ENCODE results near the gene SLC41A3. TPM values are rescaled to one million over a fixed set of nuclear protein-coding genes. Genes with fewer than 3 reads are reported as not detected.

SLC41A3 gene
- total and polyA plus RNA-seq, 7 donors, result 5.1 to 59.5 (median 28.9) TPM

DNA sequence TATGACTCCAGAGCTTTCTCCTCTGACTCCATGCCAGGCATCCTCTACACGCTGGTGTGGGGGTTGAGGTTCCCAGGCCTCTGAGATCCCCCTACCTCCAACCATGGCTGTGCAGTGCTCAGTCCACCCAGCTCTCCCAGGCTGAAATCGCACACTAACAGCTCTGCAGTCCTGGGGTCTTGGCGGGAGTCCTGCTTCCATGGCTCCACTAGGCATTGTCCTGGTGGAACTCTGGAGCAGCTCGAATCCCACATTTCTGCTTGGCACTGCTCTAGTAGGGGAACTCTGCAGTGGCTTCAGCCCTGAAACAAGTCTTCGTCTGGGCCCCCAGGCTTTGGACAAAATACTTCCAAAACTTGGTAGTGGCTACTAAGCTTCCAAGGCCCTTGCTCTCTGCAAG lies 64.2 kb downstream of the SLC41A3 start:
- Histone ChIP-seq H3K36me3 (peaks cover 0 to 32% (median 0%) of the 10 kb centered on the region in 4 donors), H3K4me1 (peaks cover 0 to 19% (median 1%) of the 10 kb centered on the region in 4 donors), H3K4me3 (no peak overlapping the region), H3K27ac (no peak overlapping the region), H3K9me3 (no peaks in the 10 kb centered on the region), H3K27me3 (no peaks in the 10 kb centered on the region)
- intact Hi-C loops (cut with DNase I), result no loop called here
- peak; percentile 19 for DNase-seq
- no peak for TF ChIP-seq EP300 (IDR thresholded peaks at IDR 0.05)
- TF ChIP-seq POLR2AphosphoS5 (IDR thresholded peaks at IDR 0.05), result no peak
- TF ChIP-seq, protein P1, sequence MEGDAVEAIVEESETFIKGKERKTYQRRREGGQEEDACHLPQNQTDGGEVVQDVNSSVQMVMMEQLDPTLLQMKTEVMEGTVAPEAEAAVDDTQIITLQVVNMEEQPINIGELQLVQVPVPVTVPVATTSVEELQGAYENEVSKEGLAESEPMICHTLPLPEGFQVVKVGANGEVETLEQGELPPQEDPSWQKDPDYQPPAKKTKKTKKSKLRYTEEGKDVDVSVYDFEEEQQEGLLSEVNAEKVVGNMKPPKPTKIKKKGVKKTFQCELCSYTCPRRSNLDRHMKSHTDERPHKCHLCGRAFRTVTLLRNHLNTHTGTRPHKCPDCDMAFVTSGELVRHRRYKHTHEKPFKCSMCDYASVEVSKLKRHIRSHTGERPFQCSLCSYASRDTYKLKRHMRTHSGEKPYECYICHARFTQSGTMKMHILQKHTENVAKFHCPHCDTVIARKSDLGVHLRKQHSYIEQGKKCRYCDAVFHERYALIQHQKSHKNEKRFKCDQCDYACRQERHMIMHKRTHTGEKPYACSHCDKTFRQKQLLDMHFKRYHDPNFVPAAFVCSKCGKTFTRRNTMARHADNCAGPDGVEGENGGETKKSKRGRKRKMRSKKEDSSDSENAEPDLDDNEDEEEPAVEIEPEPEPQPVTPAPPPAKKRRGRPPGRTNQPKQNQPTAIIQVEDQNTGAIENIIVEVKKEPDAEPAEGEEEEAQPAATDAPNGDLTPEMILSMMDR (IDR thresholded peaks at IDR 0.05), result no peak
- no peak for TF ChIP-seq POLR2A (IDR thresholded peaks at IDR 0.05)
- 84 to 95% methylated on average over 5 of the region's 5 CpGs for WGBS, 2 donors

DNA sequence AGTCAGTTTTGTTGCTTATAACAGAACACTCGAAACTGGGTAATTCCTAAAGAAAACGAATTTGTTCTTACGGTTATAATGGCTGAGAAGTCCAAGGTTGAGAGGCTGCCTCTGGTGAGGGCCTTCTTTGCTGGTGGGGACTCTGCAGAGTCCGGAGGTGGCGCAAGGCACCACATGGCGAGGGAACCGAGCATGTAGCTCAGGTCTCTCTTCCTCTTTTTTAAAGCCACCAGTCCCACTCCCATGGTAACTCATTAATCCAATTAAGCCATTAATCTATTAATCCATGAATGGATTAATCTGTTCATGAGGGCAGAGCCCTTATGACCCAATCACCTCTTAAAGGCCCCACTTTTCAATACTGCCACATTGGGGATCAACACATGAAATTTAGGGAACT lies 64.9 kb downstream of the SLC41A3 start:
- Histone ChIP-seq H3K9me3 (no peaks in the 10 kb centered on the region), H3K36me3 (peaks cover 0 to 32% (median 0%) of the 10 kb centered on the region in 4 donors), H3K27me3 (no peaks in the 10 kb centered on the region), H3K4me3 (no peak overlapping the region), H3K27ac (no peak overlapping the region), H3K4me1 (peaks cover 0 to 26% (median 8%) of the 10 kb centered on the region in 4 donors)
- WGBS, 2 donors, result 95 to 97% methylated on average over 7 of the region's 7 CpGs
- intact Hi-C loops (cut with DNase I), result no loop called here
- TF ChIP-seq EP300 (IDR thresholded peaks at IDR 0.05) (no peak), POLR2AphosphoS5 (IDR thresholded peaks at IDR 0.05) (no peak), POLR2A (IDR thresholded peaks at IDR 0.05) (no peak)
- TF ChIP-seq, protein P1 (IDR thresholded peaks at IDR 0.05), result no peak
- DNase-seq, result no peak

GRCh38 chr3:126018545-126018944 lies 65.4 kb downstream of the SLC41A3 start:
- peaks cover 0 to 32% (median 0%) of the 10 kb centered on the region in 4 donors for H3K36me3 ChIP-seq
- intact Hi-C loops (cut with DNase I), result no loop called here
- H3K27me3 ChIP-seq, result no peaks in the 10 kb centered on the region
- H3K9me3 ChIP-seq, result no peaks in the 10 kb centered on the region
- H3K4me1 ChIP-seq, result peaks cover 0 to 30% (median 12%) of the 10 kb centered on the region in 4 donors
- TF ChIP-seq, protein P1 (IDR thresholded peaks at IDR 0.05), result no peak
- TF ChIP-seq POLR2AphosphoS5 (IDR thresholded peaks at IDR 0.05) (no peak), POLR2A (IDR thresholded peaks at IDR 0.05) (no peak), EP300 (IDR thresholded peaks at IDR 0.05) (no peak)
- WGBS, 2 donors, result 89 to 91% methylated on average over 1 of the region's 1 CpG
- no peak overlapping the region for H3K4me3 ChIP-seq
- DNase-seq, result peak; percentile 33
- H3K27ac ChIP-seq, result no peak overlapping the region

DNA sequence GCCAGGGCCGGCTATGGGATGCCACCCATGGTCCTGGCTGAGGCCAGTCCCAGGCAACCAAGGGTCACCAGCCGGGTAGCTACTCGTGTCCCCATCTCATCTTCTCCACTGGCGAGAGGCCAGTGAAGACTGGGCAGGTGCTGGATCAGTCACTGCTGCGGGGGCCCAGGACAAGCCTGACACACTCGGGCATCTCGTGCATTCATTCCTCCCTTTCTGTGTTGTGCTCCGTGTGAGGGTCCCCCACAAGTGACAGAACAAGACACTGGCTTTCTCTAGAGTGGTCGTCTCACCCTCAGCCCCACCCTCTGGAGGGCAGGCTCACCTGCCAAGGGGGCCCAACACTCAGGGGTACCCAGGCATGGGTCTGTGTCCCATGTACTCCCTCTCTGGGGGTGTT lies 66.6 kb downstream of the SLC41A3 start:
- 90 to 91% methylated on average over 9 of the region's 9 CpGs for WGBS, 2 donors
- H3K27me3 ChIP-seq, result no peaks in the 10 kb centered on the region
- intact Hi-C loops (cut with DNase I), result no loop called here
- H3K9me3 ChIP-seq, result no peaks in the 10 kb centered on the region
- H3K36me3 ChIP-seq, result peaks cover 0 to 27% (median 0%) of the 10 kb centered on the region in 4 donors
- H3K27ac ChIP-seq, result no peak overlapping the region
- DNase-seq, result peak; percentile 57
- TF ChIP-seq, protein P1 (IDR thresholded peaks at IDR 0.05), result no peak
- no peak for TF ChIP-seq POLR2A (IDR thresholded peaks at IDR 0.05)
- TF ChIP-seq POLR2AphosphoS5 (IDR thresholded peaks at IDR 0.05), result no peak
- no peak for TF ChIP-seq EP300 (IDR thresholded peaks at IDR 0.05)
- H3K4me1 ChIP-seq, result peaks cover 0 to 30% (median 12%) of the 10 kb centered on the region in 4 donors
- H3K4me3 ChIP-seq, result no peak overlapping the region

DNA sequence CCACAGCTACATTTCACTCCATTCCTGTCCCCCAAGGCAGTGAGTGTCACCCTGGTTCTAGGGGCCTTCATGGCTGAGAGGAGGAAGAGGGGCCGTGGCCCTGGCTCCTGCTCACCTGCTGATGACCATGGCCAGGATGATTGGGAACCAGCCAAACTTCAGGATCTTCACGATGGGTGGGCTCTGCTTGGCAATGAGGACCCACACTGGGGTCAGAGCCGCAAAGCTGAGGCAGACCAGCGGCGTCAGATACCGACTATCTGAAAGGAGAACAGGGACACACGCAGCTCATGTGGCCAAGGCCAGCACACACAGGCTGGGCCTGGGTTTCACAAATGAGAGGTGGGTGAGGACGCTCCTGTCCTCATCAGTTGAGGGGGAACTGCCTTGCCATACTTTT lies 67.3 kb downstream of the SLC41A3 start:
- peaks cover 0 to 26% (median 12%) of the 10 kb centered on the region in 4 donors for H3K4me1 ChIP-seq
- no peaks in the 10 kb centered on the region for H3K9me3 ChIP-seq
- H3K36me3 ChIP-seq, result peaks cover 0 to 33% (median 0%) of the 10 kb centered on the region in 4 donors
- TF ChIP-seq, protein P1 (IDR thresholded peaks at IDR 0.05), result no peak
- TF ChIP-seq EP300 (IDR thresholded peaks at IDR 0.05) (no peak), POLR2A (IDR thresholded peaks at IDR 0.05) (no peak), POLR2AphosphoS5 (IDR thresholded peaks at IDR 0.05) (no peak)
- H3K27ac ChIP-seq, result no peak overlapping the region
- intact Hi-C loops (cut with DNase I), result no loop called here
- H3K4me3 ChIP-seq, result no peak overlapping the region
- no peaks in the 10 kb centered on the region for H3K27me3 ChIP-seq
- WGBS, 2 donors, result 97 to 99% methylated on average over 8 of the region's 8 CpGs
- peak; percentile 52 for DNase-seq
